ENCODE measurements around the gene AGR2. TPM values are rescaled to one million over a fixed set of nuclear protein-coding genes. Genes with fewer than 3 reads are reported as not detected.

The AGR2 gene
- polyA plus RNA-seq, 4 donors = 79.2 to 1,156 (median 425) TPM

- peak overlapping the region in 1 of 3 donors; percentile 75 for H3K27ac ChIP-seq (ENCODE audit: low read depth in 1 of 3, low read length in 2 of 3)
- no peak for FAIRE-seq
Observed at GRCh38 chr7:16846601-16847165, 41.9 kb upstream of the AGR2 start.

DNA sequence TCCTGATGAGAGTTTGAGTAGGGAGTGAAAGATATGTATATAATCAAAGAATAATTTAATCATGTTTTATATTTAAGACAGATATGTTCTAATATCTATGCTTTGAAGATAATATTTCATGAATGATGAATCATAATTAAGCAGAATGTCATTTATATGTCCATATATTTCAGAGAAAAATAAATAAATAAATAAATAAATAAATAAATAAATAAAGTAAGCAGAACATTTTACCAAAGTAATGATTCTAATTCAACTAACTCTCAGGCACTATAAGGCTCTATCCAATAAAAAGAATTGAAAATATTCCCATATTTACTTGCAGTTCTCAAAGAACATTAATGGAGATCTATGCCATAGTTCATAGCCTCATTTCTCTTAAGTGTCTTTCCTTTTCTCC is 40.9 kb upstream of the AGR2 start:
- no peak overlapping the region for H3K27ac ChIP-seq (ENCODE audit: low read depth in 1 of 3, low read length in 2 of 3)
- DNase-seq = no peak
- peaks cover 0 to 28% (median 3%) of the 10 kb centered on the region in 3 donors for H3K4me1 ChIP-seq (ENCODE audit: control insufficient read depth in 3 of 3, insufficient read depth in 2 of 3, low read depth in 1 of 3, low read length in 2 of 3)
- no peak for FAIRE-seq
- H3K36me3 ChIP-seq (ENCODE audit: control insufficient read depth in 3 of 3, insufficient read depth in 2 of 3, low read depth in 1 of 3, low read length in 3 of 3) = no peaks in the 10 kb centered on the region
- no peaks in the 10 kb centered on the region for H3K9me3 ChIP-seq (ENCODE audit: control insufficient read depth in 2 of 2, insufficient read depth in 1 of 2, low read depth in 1 of 2, low read length in 1 of 2)
- H3K27me3 ChIP-seq (ENCODE audit: control insufficient read depth in 3 of 3, insufficient read depth in 3 of 3, low read length in 3 of 3) = no peaks in the 10 kb centered on the region
- H3K4me3 ChIP-seq (ENCODE audit: low read depth in 1 of 3, low read length in 3 of 3) = no peak overlapping the region

More at GRCh38 chr7:16846601-16847165, 41.9 kb upstream of the AGR2 start:
- Histone ChIP-seq H3K36me3 (ENCODE audit: control insufficient read depth in 3 of 3, insufficient read depth in 2 of 3, low read depth in 1 of 3, low read length in 3 of 3) (no peaks in the 10 kb centered on the region), H3K4me1 (ENCODE audit: control insufficient read depth in 3 of 3, insufficient read depth in 2 of 3, low read depth in 1 of 3, low read length in 2 of 3) (peaks cover 0 to 29% (median 3%) of the 10 kb centered on the region in 3 donors), H3K9me3 (ENCODE audit: control insufficient read depth in 2 of 2, insufficient read depth in 1 of 2, low read depth in 1 of 2, low read length in 1 of 2) (no peaks in the 10 kb centered on the region), H3K4me3 (ENCODE audit: low read depth in 1 of 3, low read length in 3 of 3) (peak overlapping the region in 1 of 3 donors; percentile 5), H3K27me3 (ENCODE audit: control insufficient read depth in 3 of 3, insufficient read depth in 3 of 3, low read length in 3 of 3) (no peaks in the 10 kb centered on the region)
- 24 to 50% (median 25%) methylated on average over 2 of the region's 2 CpGs for WGBS, 3 donors
- no peak for DNase-seq

DNA sequence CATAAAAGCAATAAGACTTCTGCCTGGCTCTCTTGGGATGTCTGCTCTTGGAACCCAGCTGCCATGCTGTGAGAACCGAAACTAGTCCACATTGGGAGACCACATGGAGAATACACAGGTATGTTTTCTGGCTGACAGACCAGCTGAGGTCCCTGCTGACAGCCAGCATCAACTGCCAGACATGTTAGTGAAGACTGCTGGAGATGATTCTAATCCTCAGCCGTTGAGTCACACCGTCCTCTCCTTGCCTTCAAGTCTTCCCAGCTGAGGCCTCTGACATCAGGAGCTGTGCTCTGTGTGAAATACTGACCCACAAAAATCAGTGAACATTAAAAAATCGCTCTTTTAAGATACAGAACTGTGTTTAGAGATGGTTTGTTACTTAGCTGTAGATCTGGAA is 36.9 kb upstream of the AGR2 start:
- H3K9me3 ChIP-seq (ENCODE audit: control insufficient read depth in 2 of 2, insufficient read depth in 1 of 2, low read depth in 1 of 2, low read length in 1 of 2) = peaks cover 0 to under 1% of the 10 kb centered on the region in 2 donors
- H3K4me3 ChIP-seq (ENCODE audit: low read depth in 1 of 3, low read length in 3 of 3) = no peak overlapping the region
- no peaks in the 10 kb centered on the region for H3K27me3 ChIP-seq (ENCODE audit: control insufficient read depth in 3 of 3, insufficient read depth in 3 of 3, low read length in 3 of 3)
- DNase-seq = no peak
- no peaks in the 10 kb centered on the region for H3K36me3 ChIP-seq (ENCODE audit: control insufficient read depth in 3 of 3, insufficient read depth in 2 of 3, low read depth in 1 of 3, low read length in 3 of 3)
- no peak for FAIRE-seq
- 87 to 93% (median 88%) methylated on average over 4 of the region's 4 CpGs for WGBS, 3 donors
- peaks cover 0 to 5% (median 0%) of the 10 kb centered on the region in 3 donors for H3K4me1 ChIP-seq (ENCODE audit: control insufficient read depth in 3 of 3, insufficient read depth in 2 of 3, low read depth in 1 of 3, low read length in 2 of 3)
- H3K27ac ChIP-seq (ENCODE audit: low read depth in 1 of 3, low read length in 2 of 3) = no peak overlapping the region

DNA sequence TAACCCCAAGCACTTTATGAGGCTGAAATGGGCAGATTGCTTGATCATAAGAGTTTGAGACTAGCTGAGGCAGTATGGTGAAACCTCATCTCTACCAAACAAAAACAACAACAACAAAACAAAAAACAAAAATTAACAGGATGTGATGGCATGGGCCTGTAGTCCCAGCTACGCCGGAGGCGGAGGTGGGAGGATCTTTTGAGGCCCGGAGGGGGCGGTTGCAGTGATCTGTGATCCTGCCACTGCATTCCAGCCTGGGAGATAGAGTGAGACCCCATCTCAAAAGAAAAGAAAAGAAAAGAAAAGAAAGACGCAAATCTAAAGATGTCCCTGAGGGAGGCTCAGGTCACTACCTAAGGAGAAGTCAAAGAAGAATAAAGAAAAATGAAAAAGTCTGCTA is 35.3 kb upstream of the AGR2 start:
- FAIRE-seq = no peak
- Histone ChIP-seq H3K27ac (ENCODE audit: low read depth in 1 of 3, low read length in 2 of 3) (no peak overlapping the region), H3K27me3 (ENCODE audit: control insufficient read depth in 3 of 3, insufficient read depth in 3 of 3, low read length in 3 of 3) (no peaks in the 10 kb centered on the region), H3K4me3 (ENCODE audit: low read depth in 1 of 3, low read length in 3 of 3) (no peak overlapping the region), H3K9me3 (ENCODE audit: control insufficient read depth in 2 of 2, insufficient read depth in 1 of 2, low read depth in 1 of 2, low read length in 1 of 2) (peaks cover 0 to 5% of the 10 kb centered on the region in 2 donors), H3K4me1 (ENCODE audit: control insufficient read depth in 3 of 3, insufficient read depth in 2 of 3, low read depth in 1 of 3, low read length in 2 of 3) (no peaks in the 10 kb centered on the region), H3K36me3 (ENCODE audit: control insufficient read depth in 3 of 3, insufficient read depth in 2 of 3, low read depth in 1 of 3, low read length in 3 of 3) (no peaks in the 10 kb centered on the region)
- no peak for DNase-seq
- 95 to 97% (median 97%) methylated on average over 6 of the region's 6 CpGs for WGBS, 3 donors

DNA sequence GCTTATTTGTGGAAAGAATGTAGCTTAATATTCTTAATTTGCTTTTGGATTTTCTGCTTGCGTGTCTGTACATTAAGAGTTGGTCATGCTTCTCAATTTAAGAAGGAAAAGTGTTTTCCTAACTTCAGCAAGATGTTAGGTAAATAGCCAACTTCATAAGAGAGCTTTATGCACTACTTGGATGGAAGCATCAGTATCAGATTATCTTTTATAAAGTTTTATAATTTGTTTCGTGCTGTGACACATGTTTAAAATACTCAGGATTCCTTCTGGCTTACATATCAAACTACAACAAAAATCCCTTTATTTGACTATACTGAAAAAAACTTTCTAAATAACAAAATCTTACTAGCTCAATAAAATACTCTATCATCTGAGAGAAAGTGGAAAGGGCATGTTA is 34.8 kb upstream of the AGR2 start:
- 75 to 90% (median 87%) methylated on average over 2 of the region's 2 CpGs for WGBS, 3 donors
- Histone ChIP-seq H3K36me3 (ENCODE audit: control insufficient read depth in 3 of 3, insufficient read depth in 2 of 3, low read depth in 1 of 3, low read length in 3 of 3) (no peaks in the 10 kb centered on the region), H3K27ac (ENCODE audit: low read depth in 1 of 3, low read length in 2 of 3) (no peak overlapping the region), H3K27me3 (ENCODE audit: control insufficient read depth in 3 of 3, insufficient read depth in 3 of 3, low read length in 3 of 3) (no peaks in the 10 kb centered on the region), H3K4me1 (ENCODE audit: control insufficient read depth in 3 of 3, insufficient read depth in 2 of 3, low read depth in 1 of 3, low read length in 2 of 3) (no peaks in the 10 kb centered on the region), H3K9me3 (ENCODE audit: control insufficient read depth in 2 of 2, insufficient read depth in 1 of 2, low read depth in 1 of 2, low read length in 1 of 2) (peaks cover 0 to 5% of the 10 kb centered on the region in 2 donors), H3K4me3 (ENCODE audit: low read depth in 1 of 3, low read length in 3 of 3) (no peak overlapping the region)
- FAIRE-seq (no peak), DNase-seq (no peak)

DNA sequence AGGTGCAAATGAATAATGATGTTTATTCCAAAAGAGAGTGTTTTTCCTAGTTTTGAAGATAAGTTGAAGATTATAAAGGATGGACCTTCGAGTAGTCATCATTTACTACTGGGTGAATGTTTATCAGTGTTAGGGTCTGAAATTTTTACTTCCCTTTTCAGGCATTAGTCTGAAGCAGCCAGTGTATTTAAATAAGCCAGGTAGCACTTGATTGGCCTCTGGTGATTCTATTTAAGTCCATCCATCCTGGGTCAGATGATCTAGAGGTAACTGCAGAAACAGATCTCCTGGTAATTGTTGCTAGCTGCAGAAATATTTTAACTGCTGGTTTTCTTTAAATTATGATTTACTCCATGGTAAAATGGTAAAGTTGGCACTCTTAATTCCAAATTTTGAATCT is 34.1 kb upstream of the AGR2 start:
- H3K27me3 ChIP-seq (ENCODE audit: control insufficient read depth in 3 of 3, insufficient read depth in 3 of 3, low read length in 3 of 3) = no peaks in the 10 kb centered on the region
- H3K9me3 ChIP-seq (ENCODE audit: control insufficient read depth in 2 of 2, insufficient read depth in 1 of 2, low read depth in 1 of 2, low read length in 1 of 2) = peaks cover 0 to 5% of the 10 kb centered on the region in 2 donors
- H3K4me1 ChIP-seq (ENCODE audit: control insufficient read depth in 3 of 3, insufficient read depth in 2 of 3, low read depth in 1 of 3, low read length in 2 of 3) = no peaks in the 10 kb centered on the region
- DNase-seq = no peak
- FAIRE-seq = no peak
- H3K4me3 ChIP-seq (ENCODE audit: low read depth in 1 of 3, low read length in 3 of 3) = no peak overlapping the region
- WGBS, 3 donors = 76 to 79% (median 77%) methylated on average over 1 of the region's 1 CpG
- no peak overlapping the region for H3K27ac ChIP-seq (ENCODE audit: low read depth in 1 of 3, low read length in 2 of 3)
- no peaks in the 10 kb centered on the region for H3K36me3 ChIP-seq (ENCODE audit: control insufficient read depth in 3 of 3, insufficient read depth in 2 of 3, low read depth in 1 of 3, low read length in 3 of 3)

GRCh38 chr7:16838386-16838785 is 33.6 kb upstream of the AGR2 start:
- H3K9me3 ChIP-seq (ENCODE audit: control insufficient read depth in 2 of 2, insufficient read depth in 1 of 2, low read depth in 1 of 2, low read length in 1 of 2) = peaks cover 0 to 5% of the 10 kb centered on the region in 2 donors
- no peaks in the 10 kb centered on the region for H3K36me3 ChIP-seq (ENCODE audit: control insufficient read depth in 3 of 3, insufficient read depth in 2 of 3, low read depth in 1 of 3, low read length in 3 of 3)
- FAIRE-seq = no peak
- H3K27me3 ChIP-seq (ENCODE audit: control insufficient read depth in 3 of 3, insufficient read depth in 3 of 3, low read length in 3 of 3) = no peaks in the 10 kb centered on the region
- no peak for DNase-seq
- H3K4me3 ChIP-seq (ENCODE audit: low read depth in 1 of 3, low read length in 3 of 3) = no peak overlapping the region
- no peaks in the 10 kb centered on the region for H3K4me1 ChIP-seq (ENCODE audit: control insufficient read depth in 3 of 3, insufficient read depth in 2 of 3, low read depth in 1 of 3, low read length in 2 of 3)
- H3K27ac ChIP-seq (ENCODE audit: low read depth in 1 of 3, low read length in 2 of 3) = no peak overlapping the region
- WGBS, 3 donors = 63 to 78% (median 71%) methylated on average over 3 of the region's 3 CpGs

GRCh38 chr7:16836481-16836880 is 31.7 kb upstream of the AGR2 start:
- no peaks in the 10 kb centered on the region for H3K27me3 ChIP-seq (ENCODE audit: control insufficient read depth in 3 of 3, insufficient read depth in 3 of 3, low read length in 3 of 3)
- no peak overlapping the region for H3K4me3 ChIP-seq (ENCODE audit: low read depth in 1 of 3, low read length in 3 of 3)
- no peaks in the 10 kb centered on the region for H3K4me1 ChIP-seq (ENCODE audit: control insufficient read depth in 3 of 3, insufficient read depth in 2 of 3, low read depth in 1 of 3, low read length in 2 of 3)
- no peak overlapping the region for H3K27ac ChIP-seq (ENCODE audit: low read depth in 1 of 3, low read length in 2 of 3)
- FAIRE-seq (no peak), DNase-seq (no peak)
- 79 to 94% (median 81%) methylated on average over 5 of the region's 5 CpGs for WGBS, 3 donors
- H3K36me3 ChIP-seq (ENCODE audit: control insufficient read depth in 3 of 3, insufficient read depth in 2 of 3, low read depth in 1 of 3, low read length in 3 of 3) = no peaks in the 10 kb centered on the region
- peaks cover 0 to 5% of the 10 kb centered on the region in 2 donors for H3K9me3 ChIP-seq (ENCODE audit: control insufficient read depth in 2 of 2, insufficient read depth in 1 of 2, low read depth in 1 of 2, low read length in 1 of 2)

DNA sequence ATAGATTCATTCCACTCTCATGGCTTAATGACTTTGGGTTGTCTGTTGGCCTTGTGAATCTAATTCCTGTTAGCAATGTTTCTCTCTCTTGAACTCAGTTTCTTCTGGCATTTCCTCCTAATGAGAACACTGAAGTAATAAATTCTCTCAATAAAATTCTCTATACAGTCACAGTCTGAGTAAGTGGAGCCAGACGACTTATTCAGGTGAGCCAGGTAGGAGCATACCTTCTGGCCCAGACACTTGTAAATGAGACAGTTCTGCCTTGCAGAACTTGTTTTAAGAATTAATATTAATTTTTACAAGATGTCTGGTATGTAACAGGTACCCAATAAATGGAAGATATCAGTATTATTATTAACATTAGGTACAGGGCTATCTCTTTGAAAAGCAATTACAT is 28.6 kb upstream of the AGR2 start:
- DNase-seq (no peak), FAIRE-seq (no peak)
- H3K4me3 ChIP-seq (ENCODE audit: low read depth in 1 of 3, low read length in 3 of 3) = no peak overlapping the region
- no peaks in the 10 kb centered on the region for H3K4me1 ChIP-seq (ENCODE audit: control insufficient read depth in 3 of 3, insufficient read depth in 2 of 3, low read depth in 1 of 3, low read length in 2 of 3)
- 81 to 89% (median 89%) methylated on average over 1 of the region's 1 CpG for WGBS, 3 donors
- no peak overlapping the region for H3K27ac ChIP-seq (ENCODE audit: low read depth in 1 of 3, low read length in 2 of 3)
- H3K9me3 ChIP-seq (ENCODE audit: control insufficient read depth in 2 of 2, insufficient read depth in 1 of 2, low read depth in 1 of 2, low read length in 1 of 2) = peaks cover 0 to 5% of the 10 kb centered on the region in 2 donors
- no peaks in the 10 kb centered on the region for H3K27me3 ChIP-seq (ENCODE audit: control insufficient read depth in 3 of 3, insufficient read depth in 3 of 3, low read length in 3 of 3)
- H3K36me3 ChIP-seq (ENCODE audit: control insufficient read depth in 3 of 3, insufficient read depth in 2 of 3, low read depth in 1 of 3, low read length in 3 of 3) = no peaks in the 10 kb centered on the region
